GM23248 (cell line): Measurements from ENCODE around the gene TNFRSF1A. TPM values are rescaled to one million over a fixed set of nuclear protein-coding genes. Genes with fewer than 3 reads are reported as not detected.

Experiments used
- DNase-seq: peaks from one replicate; pipeline ENCODE4 v3.0.0-alpha.2; 2015
- H2AFZ ChIP-seq: fragments of 200-600 bp; sonication (generic); 2 replicates; pipeline ENCODE4 v1.6.1; 2016; ENCODE audit warnings: antibody characterized with exemption
- H3F3A ChIP-seq: fragments of 200-600 bp; sonication (generic); 2 replicates; pipeline ENCODE4 v1.6.1; 2016; ENCODE audit warnings: mild to moderate bottlenecking, antibody characterized with exemption, mixed run types; ENCODE audit not compliant: insufficient read depth
- H3K27ac ChIP-seq: fragments of 200-600 bp; sonication (generic); 2 replicates; pipeline ENCODE4 v1.5.1; 2016; ENCODE audit warnings: mild to moderate bottlenecking
- H3K27me3 ChIP-seq: fragments of 200-600 bp; sonication (generic); replicated peaks from 2 replicates; pipeline ENCODE4 v1.6.1; 2016; ENCODE audit warnings: mild to moderate bottlenecking; ENCODE audit not compliant: insufficient read depth
- H3K36me3 ChIP-seq: fragments of 200-600 bp; sonication (generic); 2 replicates; pipeline ENCODE4 v1.6.1; 2016; ENCODE audit warnings: low read depth, mild to moderate bottlenecking
- H3K4me1 ChIP-seq: fragments of 200-600 bp; sonication (generic); 2 replicates; pipeline ENCODE4 v1.6.1; 2016; ENCODE audit warnings: mild to moderate bottlenecking; ENCODE audit not compliant: insufficient read depth
- H3K4me2 ChIP-seq: fragments of 200-600 bp; sonication (generic); one replicate; pipeline ENCODE4 v1.6.1; 2016; ENCODE audit warnings: mild to moderate bottlenecking; ENCODE audit not compliant: unreplicated experiment
- H3K4me3 ChIP-seq: fragments of 200-600 bp; sonication (generic); 2 replicates; pipeline ENCODE4 v1.5.1; 2016; ENCODE audit warnings: mild to moderate bottlenecking
- H3K79me2 ChIP-seq: fragments of 200-600 bp; sonication (generic); 2 replicates; pipeline ENCODE4 v1.6.1; 2016; ENCODE audit warnings: mild to moderate bottlenecking; ENCODE audit not compliant: insufficient read depth
- H3K9ac ChIP-seq: fragments of 200-600 bp; sonication (generic); 2 replicates; pipeline ENCODE4 v1.6.1; 2016; ENCODE audit warnings: mild to moderate bottlenecking
- H3K9me2 ChIP-seq: fragments of 200-600 bp; sonication (generic); 2 replicates; pipeline ENCODE4 v1.6.1; 2016; ENCODE audit warnings: mixed run types, mild to moderate bottlenecking, moderate library complexity; ENCODE audit not compliant: insufficient read depth
- H3K9me3 ChIP-seq: fragments of 200-600 bp; sonication (generic); one replicate; pipeline ENCODE4 v1.6.1; 2017; ENCODE audit warnings: low read depth
- H4K20me1 ChIP-seq: fragments of 200-600 bp; sonication (generic); 2 replicates; pipeline ENCODE4 v1.6.0; 2016; ENCODE audit not compliant: insufficient read depth
- EZH2 ChIP-seq: fragments of 200-600 bp; sonication (generic); IDR thresholded peaks from 2 replicates; pipeline ENCODE4 v1.6.1; 2018; ENCODE audit warnings: antibody characterized with exemption, mild to moderate bottlenecking; ENCODE audit not compliant: insufficient read depth, poor library complexity, severe bottlenecking
- EZH2phosphoT487 ChIP-seq: fragments of 200-600 bp; sonication (generic); IDR thresholded peaks from 2 replicates; pipeline ENCODE4 v1.6.1; 2018; ENCODE audit warnings: antibody characterized with exemption, moderate library complexity, mild to moderate bottlenecking, low read depth; ENCODE audit not compliant: insufficient read depth
- WGBS, 2 experiments: methylation state at CpG; one replicate each; pipeline ENCODE4 v1.1.6; 2015 to 2017; ENCODE audit warnings: low lambda C conversion rate in 2 of 2, low coverage in 1 of 2; ENCODE audit errors: missing lambda C conversion rate in 2 of 2; 5-methylcytosine and 5-hydroxymethylcytosine counted together
- in situ Hi-C: fragments of 300-500 bp; cut with MboI; formaldehyde crosslinking; loops from 2 replicates; pipeline ENCODE4 v1.15.0; 2020
- polyA plus RNA-seq: library from polyadenylated mRNA; unstranded; fragments of >200 nt; fragmentation: Nextera tagmentation; extraction: Ambion mirVana; gene quantifications from 2 replicates; pipeline ENCODE4 v1.2.1, GENCODE V29; 2016
- total RNA-seq: library from RNA; depleted of rRNA; stranded (reverse); fragments of >200 nt; shearing (Covaris generic); gene quantifications from 2 replicates; pipeline ENCODE4 v1.2.3, GENCODE V29; 2014

Gene TNFRSF1A
- total and polyA plus RNA-seq, 2 experiments from 2014 or later = 183 to 343 TPM

DNA sequence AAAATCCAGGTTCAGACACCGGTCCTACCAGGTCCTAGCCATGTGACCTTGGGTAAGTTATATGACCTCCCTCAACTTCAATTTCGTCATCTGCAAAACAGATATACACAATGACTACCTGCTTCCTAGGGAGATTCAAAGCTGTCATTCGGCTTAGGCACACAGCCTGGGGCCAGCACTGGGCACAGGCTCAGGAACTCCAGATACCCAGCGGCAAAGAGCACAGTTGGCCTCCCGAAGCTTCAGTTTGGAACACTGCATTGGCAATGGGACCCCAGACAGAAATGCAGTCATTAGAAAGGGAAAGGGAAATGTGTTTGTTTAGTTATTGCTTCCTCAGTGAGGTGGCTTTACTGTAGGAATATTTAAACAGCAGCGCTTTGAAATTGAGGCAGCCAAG, 20.0 kb downstream of the TNFRSF1A start:
- peaks cover 6% of the 10 kb centered on the region; the same call in 1 of the 2 replicates for H3K36me3 ChIP-seq
- in situ Hi-C loops = no loop called here
- H4K20me1 ChIP-seq = no peaks in the 10 kb centered on the region
- H3K4me1 ChIP-seq = peaks cover 32% of the 10 kb centered on the region
- no peak overlapping the region for H3K9ac ChIP-seq
- no peak overlapping the region for H3K4me3 ChIP-seq
- H3K9me2 ChIP-seq = no peaks in the 10 kb centered on the region
- H3K27ac ChIP-seq = no peak overlapping the region
- peaks cover 43% of the 10 kb centered on the region for H3F3A ChIP-seq
- no peaks in the 10 kb centered on the region for H3K79me2 ChIP-seq
- H2AFZ ChIP-seq = no peak overlapping the region
- 66% methylated on average over 6 of the region's 6 CpGs for WGBS, 2 experiments
- H3K4me2 ChIP-seq = no peak overlapping the region
- no peaks in the 10 kb centered on the region for H3K9me3 ChIP-seq
- H3K27me3 ChIP-seq = no peaks in the 10 kb centered on the region
- DNase-seq = peak; percentile 0
- TF ChIP-seq EZH2 (no peak), EZH2phosphoT487 (no peak)

DNA sequence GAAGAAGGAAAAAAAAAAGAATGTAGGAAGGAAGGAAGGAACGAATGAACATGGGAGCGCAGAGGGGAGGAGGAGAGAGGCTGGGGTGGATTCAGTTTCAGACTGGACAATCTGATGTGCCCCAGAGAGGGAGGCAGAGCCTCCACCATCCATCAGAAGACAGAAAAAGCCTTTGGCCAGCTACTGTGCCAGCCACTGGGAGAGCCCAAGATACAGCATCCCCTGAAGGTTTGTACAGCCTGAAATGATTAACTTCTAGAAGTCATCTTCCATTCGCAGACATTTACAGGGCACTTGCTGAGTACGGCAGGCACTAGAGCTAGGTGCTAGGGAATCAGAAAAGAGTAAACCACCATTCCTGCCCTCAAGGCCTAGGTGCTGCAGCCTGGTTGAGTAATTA, 22.4 kb downstream of the TNFRSF1A start:
- DNase-seq = peak; percentile 7
- Histone ChIP-seq H4K20me1 (no peaks in the 10 kb centered on the region), H3K27me3 (no peaks in the 10 kb centered on the region), H3K4me1 (peaks cover 16% of the 10 kb centered on the region), H3K4me3 (no peak overlapping the region), H3F3A (peaks cover 26% of the 10 kb centered on the region), H2AFZ (no peak overlapping the region), H3K9me3 (no peaks in the 10 kb centered on the region), H3K9me2 (no peaks in the 10 kb centered on the region), H3K36me3 (no peaks in the 10 kb centered on the region), H3K9ac (no peak overlapping the region), H3K4me2 (no peak overlapping the region), H3K27ac (no peak overlapping the region), H3K79me2 (no peaks in the 10 kb centered on the region)
- WGBS, 2 experiments = 87 to 90% methylated on average over 4 of the region's 4 CpGs
- no peak for TF ChIP-seq EZH2phosphoT487
- in situ Hi-C loops = no loop called here

DNA sequence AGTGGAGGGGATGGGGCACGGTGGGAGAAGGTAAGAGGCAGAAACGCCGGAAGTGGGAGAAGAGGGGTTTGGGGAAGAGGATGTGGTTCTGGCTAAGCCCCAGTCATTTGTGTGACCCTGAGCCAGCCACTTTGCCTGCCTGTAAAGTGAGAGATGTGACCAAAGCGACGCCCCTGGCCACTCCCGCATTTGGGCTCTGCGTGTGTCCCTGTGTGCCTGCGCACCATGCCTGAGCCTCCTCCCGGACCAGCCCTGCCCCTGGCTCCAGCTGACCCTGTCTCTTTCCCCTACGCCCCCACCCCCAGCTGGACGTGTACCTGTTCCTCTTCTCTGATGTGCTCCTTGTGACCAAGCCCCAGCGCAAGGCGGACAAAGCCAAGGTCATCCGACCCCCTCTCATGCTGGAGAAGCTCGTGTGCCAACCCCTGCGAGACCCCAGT, 23.4 kb downstream of the TNFRSF1A start:
- Histone ChIP-seq H3K79me2 (no peaks in the 10 kb centered on the region), H3K4me3 (no peak overlapping the region), H3K9me2 (no peaks in the 10 kb centered on the region), H3K9me3 (no peaks in the 10 kb centered on the region), H2AFZ (no peak overlapping the region), H3K9ac (no peak overlapping the region), H3K27me3 (no peaks in the 10 kb centered on the region), H3K27ac (no peak overlapping the region), H3K4me2 (no peak overlapping the region), H3K36me3 (no peaks in the 10 kb centered on the region), H3F3A (peaks cover 18% of the 10 kb centered on the region; the same call in 1 of the 2 replicates), H3K4me1 (peaks cover 9% of the 10 kb centered on the region), H4K20me1 (no peaks in the 10 kb centered on the region)
- in situ Hi-C loops = no loop called here
- TF ChIP-seq EZH2phosphoT487 = no peak
- no peak for TF ChIP-seq EZH2
- peak; percentile 0 for DNase-seq
- WGBS, 2 experiments = 74 to 77% methylated on average over 16 of the region's 16 CpGs

DNA sequence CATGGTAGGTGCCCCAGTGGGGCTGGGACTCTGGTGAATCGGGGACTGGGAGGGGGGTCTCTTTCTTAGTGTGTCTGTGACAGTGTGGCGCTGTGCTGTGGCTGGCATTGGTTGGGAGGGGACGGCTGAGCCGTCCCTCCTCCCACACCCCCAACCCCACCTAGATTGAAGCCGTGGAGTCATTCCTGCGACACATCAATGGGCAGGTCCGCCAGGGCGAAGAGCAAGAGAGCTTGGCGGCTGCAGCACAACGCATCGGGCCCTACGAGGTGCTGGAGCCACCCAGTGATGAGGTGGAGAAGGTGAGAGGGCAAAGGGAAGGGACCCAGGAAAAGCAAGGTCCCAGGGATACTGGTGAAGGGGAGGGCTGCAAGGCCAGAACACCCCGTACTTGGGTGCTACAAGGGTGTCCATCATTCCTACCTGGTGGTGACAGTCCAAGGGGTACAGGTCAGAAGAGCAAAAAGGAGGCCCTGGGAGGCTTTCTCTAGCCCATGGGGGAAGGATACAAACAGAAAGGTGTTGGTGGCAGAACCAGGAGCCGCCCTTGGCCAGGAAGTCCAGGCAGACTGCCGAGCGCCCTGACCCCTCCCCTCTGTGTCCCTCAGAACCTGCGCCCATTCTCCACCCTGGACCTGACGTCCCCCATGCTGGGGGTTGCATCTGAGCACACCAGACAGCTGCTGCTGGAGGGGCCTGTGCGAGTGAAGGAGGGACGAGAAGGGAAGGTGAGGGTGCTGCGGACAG, 24.0 kb downstream of the TNFRSF1A start:
- Histone ChIP-seq H3K4me3 (no peak overlapping the region), H3K36me3 (no peaks in the 10 kb centered on the region), H3F3A (peaks cover 12% of the 10 kb centered on the region; the same call in 1 of the 2 replicates), H3K27ac (no peak overlapping the region), H3K27me3 (no peaks in the 10 kb centered on the region), H2AFZ (no peak overlapping the region), H3K4me2 (no peak overlapping the region), H3K9me3 (no peaks in the 10 kb centered on the region), H3K9ac (no peak overlapping the region), H3K4me1 (peaks cover 8% of the 10 kb centered on the region), H4K20me1 (no peaks in the 10 kb centered on the region), H3K9me2 (no peaks in the 10 kb centered on the region), H3K79me2 (no peaks in the 10 kb centered on the region)
- DNase-seq = no peak
- in situ Hi-C loops = no loop called here
- 81 to 88% methylated on average over 20 to 21 of the region's 21 CpGs for WGBS, 2 experiments
- no peak for TF ChIP-seq EZH2
- no peak for TF ChIP-seq EZH2phosphoT487
